H9 (cell line): ENCODE data around the gene ATE1. TPM values are rescaled to one million over a fixed set of nuclear protein-coding genes. Genes with fewer than 3 reads are reported as not detected.

ENCODE experiments used
- DNase-seq: peaks from one replicate; pipeline ENCODE4 v3.0.0-alpha.2; 2017
- H2AFZ ChIP-seq: one replicate; pipeline ENCODE4 v1.6.1; 2013; ENCODE audit warnings: mild to moderate bottlenecking, low read length, control low read depth, moderate library complexity
- H2AK5ac ChIP-seq: 2 replicates; pipeline ENCODE4 v1.6.1; 2013; ENCODE audit warnings: low read length, control low read depth, mixed read lengths; ENCODE audit not compliant: insufficient read length
- H2BK120ac ChIP-seq: one replicate; pipeline ENCODE4 v1.6.1; 2013; ENCODE audit warnings: low read depth, mild to moderate bottlenecking, low read length, control low read depth, inconsistent platforms; ENCODE audit not compliant: poor library complexity, severe bottlenecking
- H2BK12ac ChIP-seq: 2 replicates; pipeline ENCODE4 v1.6.1; 2013; ENCODE audit warnings: low read length, control low read depth, mixed read lengths, low read depth; ENCODE audit not compliant: insufficient read length
- H2BK15ac ChIP-seq: 2 replicates; pipeline ENCODE4 v1.6.1; 2013; ENCODE audit warnings: low read depth, low read length, control low read depth
- H2BK20ac ChIP-seq: one replicate; pipeline ENCODE4 v1.6.1; 2013; ENCODE audit warnings: low read depth, mild to moderate bottlenecking, low read length, control low read depth, inconsistent platforms; ENCODE audit not compliant: poor library complexity, severe bottlenecking
- H2BK5ac ChIP-seq: 2 replicates; pipeline ENCODE4 v1.6.1; 2013; ENCODE audit warnings: low read length, control low read depth, mixed read lengths; ENCODE audit not compliant: insufficient read length
- H3K14ac ChIP-seq: 2 replicates; pipeline ENCODE4 v1.6.1; 2013; ENCODE audit warnings: low read length, control low read depth; ENCODE audit not compliant: insufficient read depth
- H3K18ac ChIP-seq: 2 replicates; pipeline ENCODE4 v1.6.1; 2013; ENCODE audit warnings: low read depth, mild to moderate bottlenecking, mixed read lengths, low read length, control low read depth; ENCODE audit not compliant: insufficient read length
- H3K23ac ChIP-seq: 2 replicates; pipeline ENCODE4 v1.6.1; 2013; ENCODE audit warnings: low read length, control low read depth, mixed read lengths, low read depth; ENCODE audit not compliant: insufficient read length
- H3K23me2 ChIP-seq: 2 replicates; pipeline ENCODE4 v1.6.1; 2013; ENCODE audit warnings: low read depth, mild to moderate bottlenecking, mixed read lengths, low read length, control low read depth; ENCODE audit not compliant: insufficient read length, poor library complexity, severe bottlenecking
- H3K27ac ChIP-seq: 2 replicates; pipeline ENCODE4 v1.5.1; 2013; ENCODE audit warnings: low read length, control low read depth, mixed read lengths, low read depth; ENCODE audit not compliant: insufficient read length
- H3K27me3 ChIP-seq: 2 replicates; pipeline ENCODE4 v1.6.1; 2013; ENCODE audit warnings: low read length, control low read depth, inconsistent platforms; ENCODE audit not compliant: insufficient read depth
- H3K4ac ChIP-seq: 2 replicates; pipeline ENCODE4 v1.6.1; 2013; ENCODE audit warnings: low read depth, mild to moderate bottlenecking, control low read depth, inconsistent platforms, low read length, moderate library complexity
- H3K4me1 ChIP-seq: 2 replicates; pipeline ENCODE4 v1.6.1; 2013; ENCODE audit warnings: low read length, control low read depth, inconsistent platforms; ENCODE audit not compliant: insufficient read depth
- H3K4me2 ChIP-seq: 2 replicates; pipeline ENCODE4 v1.6.1; 2013; ENCODE audit warnings: low read length, control low read depth, mixed read lengths; ENCODE audit not compliant: insufficient read length, insufficient read depth
- H3K56ac ChIP-seq: 2 replicates; pipeline ENCODE4 v1.6.1; 2013; ENCODE audit warnings: low read depth, mild to moderate bottlenecking, mixed read lengths, low read length, control low read depth; ENCODE audit not compliant: insufficient read length
- H3K79me1 ChIP-seq: 2 replicates; pipeline ENCODE4 v1.6.1; 2013; ENCODE audit warnings: low read depth, mild to moderate bottlenecking, moderate library complexity, low read length, control low read depth, inconsistent platforms; ENCODE audit not compliant: insufficient read depth, poor library complexity, severe bottlenecking
- H3K79me2 ChIP-seq: 2 replicates; pipeline ENCODE4 v1.6.1; 2013; ENCODE audit warnings: low read length, control low read depth, inconsistent platforms; ENCODE audit not compliant: insufficient read depth
- H3K9ac ChIP-seq: 2 replicates; pipeline ENCODE4 v1.6.1; 2013; ENCODE audit warnings: low read length, control low read depth, mixed read lengths; ENCODE audit not compliant: insufficient read length; ENCODE audit errors: extremely low read depth
- H3K9me3 ChIP-seq: one replicate; pipeline ENCODE4 v1.6.1; 2013; ENCODE audit warnings: low read depth, low read length, inconsistent platforms; ENCODE audit not compliant: control insufficient read depth
- H3T11ph ChIP-seq: one replicate; pipeline ENCODE4 v1.6.1; 2013; ENCODE audit warnings: mild to moderate bottlenecking, low read length, control low read depth, inconsistent platforms
- H4K20me1 ChIP-seq: one replicate; pipeline ENCODE4 v1.6.1; 2013; ENCODE audit not compliant: control insufficient read depth, insufficient read length, insufficient read depth
- H4K5ac ChIP-seq: 2 replicates; pipeline ENCODE4 v1.6.1; 2013; ENCODE audit warnings: low read depth, mild to moderate bottlenecking, mixed read lengths, low read length, control low read depth; ENCODE audit not compliant: insufficient read length
- H4K8ac ChIP-seq: replicated peaks from 2 replicates; pipeline ENCODE4 v1.6.1; 2013; ENCODE audit warnings: low read length, control low read depth, mixed read lengths, low read depth; ENCODE audit not compliant: insufficient read length
- H4K91ac ChIP-seq: 2 replicates; pipeline ENCODE4 v1.6.1; 2013; ENCODE audit warnings: low read depth, mild to moderate bottlenecking, moderate library complexity, mixed read lengths, low read length, control low read depth; ENCODE audit not compliant: insufficient read length
- H3K27ac Mint-ChIP-seq, 3 experiments: 2 replicates in 2 of 3; 3 replicates in 1 of 3; pipeline ENCODE4 v1.8.0; 2020 to 2021; ENCODE audit warnings: mixed read lengths in 3 of 3, mild to moderate bottlenecking in 1 of 3, moderate library complexity in 1 of 3
- H3K27me3 Mint-ChIP-seq: 2 replicates; pipeline ENCODE4 v1.8.0; 2021; ENCODE audit warnings: low read depth, mild to moderate bottlenecking, moderate library complexity, mixed read lengths
- H3K36me3 Mint-ChIP-seq, 3 experiments: 2 replicates in 2 of 3; 3 replicates in 1 of 3; pipeline ENCODE4 v1.8.0; 2020 to 2021; ENCODE audit warnings: low read depth in 3 of 3, mixed read lengths in 3 of 3; ENCODE audit not compliant: insufficient read depth in 1 of 3
- H3K4me1 Mint-ChIP-seq, 2 experiments: 2 replicates each; pipeline ENCODE4 v1.8.0; 2020; ENCODE audit warnings: mixed read lengths in 2 of 2
- H3K4me3 Mint-ChIP-seq, 2 experiments: 2 replicates in 1 of 2; 3 replicates in 1 of 2; pipeline ENCODE4 v1.8.0; 2020 to 2021; ENCODE audit warnings: mild to moderate bottlenecking in 2 of 2, mixed read lengths in 2 of 2, moderate library complexity in 1 of 2
- H3K9me3 Mint-ChIP-seq, 2 experiments: 2 replicates in 1 of 2; 3 replicates in 1 of 2; pipeline ENCODE4 v1.8.0; 2020; ENCODE audit warnings: mild to moderate bottlenecking in 2 of 2, mixed read lengths in 2 of 2, moderate library complexity in 1 of 2
- WGBS: extraction: QIAGEN DNeasy Blood & Tissue Kit; methylation state at CpG from one replicate; pipeline ENCODE4 v1.1.7; 2013; ENCODE audit warnings: missing lambda C conversion rate, low lambda C conversion rate, mixed read lengths; ENCODE audit not compliant: insufficient read length; ENCODE audit errors: extremely low coverage; 5-methylcytosine and 5-hydroxymethylcytosine counted together
- total RNA-seq: library from RNA; stranded (reverse); gene quantifications from 2 replicates; pipeline ENCODE4 v1.2.1, GENCODE V29; 2021
- TF ChIP-seq, protein P1 (sequence below): fragments of 200-600 bp; sonication (generic); conservative IDR thresholded peaks from 3 replicates; pipeline ENCODE4 v1.8.0; 2021; ENCODE audit warnings: antibody characterized with exemption, mild to moderate bottlenecking

ATE1 gene
- total RNA-seq, 1 experiment from 2014 or later = 29.0 TPM

GRCh38 chr10:121870413-121870812, 57.4 kb downstream of the ATE1 start:
- Mint-ChIP-seq H3K27ac (no peak overlapping the region; a peak in 2 of 7 replicates), H3K9me3 (no peaks in the 10 kb centered on the region)

More at GRCh38 chr10:121870413-121870812, 57.4 kb downstream of the ATE1 start:
- H3K56ac ChIP-seq = no peak overlapping the region
- H2BK5ac ChIP-seq = no peak overlapping the region
- TF ChIP-seq, protein P1, sequence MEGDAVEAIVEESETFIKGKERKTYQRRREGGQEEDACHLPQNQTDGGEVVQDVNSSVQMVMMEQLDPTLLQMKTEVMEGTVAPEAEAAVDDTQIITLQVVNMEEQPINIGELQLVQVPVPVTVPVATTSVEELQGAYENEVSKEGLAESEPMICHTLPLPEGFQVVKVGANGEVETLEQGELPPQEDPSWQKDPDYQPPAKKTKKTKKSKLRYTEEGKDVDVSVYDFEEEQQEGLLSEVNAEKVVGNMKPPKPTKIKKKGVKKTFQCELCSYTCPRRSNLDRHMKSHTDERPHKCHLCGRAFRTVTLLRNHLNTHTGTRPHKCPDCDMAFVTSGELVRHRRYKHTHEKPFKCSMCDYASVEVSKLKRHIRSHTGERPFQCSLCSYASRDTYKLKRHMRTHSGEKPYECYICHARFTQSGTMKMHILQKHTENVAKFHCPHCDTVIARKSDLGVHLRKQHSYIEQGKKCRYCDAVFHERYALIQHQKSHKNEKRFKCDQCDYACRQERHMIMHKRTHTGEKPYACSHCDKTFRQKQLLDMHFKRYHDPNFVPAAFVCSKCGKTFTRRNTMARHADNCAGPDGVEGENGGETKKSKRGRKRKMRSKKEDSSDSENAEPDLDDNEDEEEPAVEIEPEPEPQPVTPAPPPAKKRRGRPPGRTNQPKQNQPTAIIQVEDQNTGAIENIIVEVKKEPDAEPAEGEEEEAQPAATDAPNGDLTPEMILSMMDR = no peak
- no peak overlapping the region for H2BK12ac ChIP-seq
- no peak overlapping the region for H3K9ac ChIP-seq
- no peak overlapping the region for H4K5ac ChIP-seq
- no peaks in the 10 kb centered on the region for H3K23me2 ChIP-seq
- no peak overlapping the region for H3K4ac ChIP-seq
- no peak overlapping the region for H3K14ac ChIP-seq
- H2AFZ ChIP-seq = no peak overlapping the region
- no peak overlapping the region for H3K4me2 ChIP-seq
- H2AK5ac ChIP-seq = no peak overlapping the region
- peaks cover 2 to 11% (median 9%) of the 10 kb centered on the region in 3 experiments; a peak in 6 of 7 replicates for H3K36me3 Mint-ChIP-seq
- H4K8ac ChIP-seq = no peak overlapping the region
- no peak overlapping the region for H4K91ac ChIP-seq
- H3K27me3 Mint-ChIP-seq = no peaks in the 10 kb centered on the region
- H2BK15ac ChIP-seq = no peak overlapping the region
- no peak overlapping the region for H3T11ph ChIP-seq
- no peaks in the 10 kb centered on the region for H3K9me3 ChIP-seq
- no CpG with 5 or more reads among the region's 1 CpG for WGBS
- DNase-seq = no peak
- H3K4me1 ChIP-seq = no peaks in the 10 kb centered on the region
- no peak overlapping the region for H3K27ac ChIP-seq
- H3K4me3 Mint-ChIP-seq = no peak overlapping the region
- no peaks in the 10 kb centered on the region for H4K20me1 ChIP-seq
- H3K79me1 ChIP-seq = no peaks in the 10 kb centered on the region
- no peak overlapping the region for H2BK20ac ChIP-seq
- no peak overlapping the region for H3K23ac ChIP-seq
- H3K4me1 Mint-ChIP-seq = peaks cover 4 to 5% of the 10 kb centered on the region in 2 experiments; a peak in 3 of 4 replicates
- H2BK120ac ChIP-seq = no peak overlapping the region
- no peak overlapping the region for H3K18ac ChIP-seq
- no peaks in the 10 kb centered on the region for H3K79me2 ChIP-seq
- H3K27me3 ChIP-seq = no peaks in the 10 kb centered on the region
